ENCODE measurements around the gene MCAT. TPM values are rescaled to one million over a fixed set of nuclear protein-coding genes. Genes with fewer than 3 reads are reported as not detected.

MCAT gene
- total and polyA plus RNA-seq, 2 donors (not counting 1 experiment from before 2014, with no cell fraction given) = 8.4 to 10.1 TPM

DNA sequence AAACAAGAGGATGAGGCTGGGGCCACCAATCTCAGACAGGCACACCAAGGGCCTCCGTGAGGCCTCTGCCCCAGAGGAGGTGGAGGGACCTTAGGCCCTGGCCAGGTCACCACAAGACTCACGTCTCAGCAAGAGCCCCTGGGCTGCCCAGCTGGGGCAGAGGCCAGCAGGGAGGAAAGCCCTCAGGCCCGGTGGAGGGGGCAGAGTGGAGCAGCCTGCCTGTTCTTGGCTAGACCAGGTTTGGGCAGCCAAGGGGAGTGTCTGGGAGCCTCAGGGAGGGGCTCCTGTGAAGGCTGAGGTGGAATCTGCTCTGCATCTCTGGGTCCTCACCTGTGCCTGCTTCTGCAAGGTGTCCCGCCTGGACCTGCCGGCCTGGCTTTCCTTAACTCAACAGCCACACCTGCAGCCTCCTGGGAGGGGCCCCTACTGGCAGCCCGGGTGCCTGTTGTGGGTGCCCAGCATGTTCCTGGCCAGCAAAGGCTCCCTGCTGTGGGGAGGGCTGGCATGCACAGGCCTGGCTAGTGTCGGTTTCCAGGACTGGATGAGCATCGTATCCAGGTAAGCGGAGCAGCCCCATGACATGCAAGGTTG, 31.8 kb upstream of the MCAT start:
- Histone ChIP-seq H4K20me1 (ENCODE audit: control insufficient read depth, insufficient read depth, low read length, poor library complexity, severe bottlenecking) (no peaks in the 10 kb centered on the region), H3K9ac (ENCODE audit: low read length) (no peak overlapping the region), H2AFZ (ENCODE audit: insufficient read depth, low read depth, low read length, poor library complexity, severe bottlenecking) (no peak overlapping the region), H3K36me3 (replicated peaks in 1 of 2; ENCODE audit: control extremely low read depth in 1 of 2, control insufficient read depth in 1 of 2, extremely low read depth in 1 of 2, insufficient read depth in 2 of 2, low read length in 1 of 2) (peaks cover 0 to 50% of the 10 kb centered on the region in 2 experiments), H3K79me2 (ENCODE audit: control insufficient read depth, insufficient read depth, low read length) (peaks cover under 1% of the 10 kb centered on the region), H3K27ac (ENCODE audit: low read length in 2 of 2) (no peak overlapping the region), H3K4me2 (replicated peaks; ENCODE audit: low read depth, low read length, poor library complexity, severe bottlenecking) (no peak overlapping the region), H3K9me3 (ENCODE audit: control extremely low read depth in 1 of 3, control insufficient read depth in 2 of 3, insufficient read depth in 1 of 3, low read length in 2 of 3) (no peaks in the 10 kb centered on the region), H3K4me1 (ENCODE audit: control insufficient read depth in 2 of 2, insufficient read depth in 2 of 2, low read length in 2 of 2) (no peaks in the 10 kb centered on the region), H3K4me3 (ENCODE audit: control extremely low read depth in 1 of 5, extremely low read depth in 1 of 5, insufficient read depth in 1 of 5, low read depth in 2 of 5, low read length in 4 of 5) (no peak overlapping the region), H3K27me3 (replicated peaks in 1 of 4; ENCODE audit: control extremely low read depth in 1 of 4, control insufficient read depth in 3 of 4, insufficient read depth in 4 of 4, low read length in 3 of 4) (no peaks in the 10 kb centered on the region)
- no peak overlapping the region for H3K27ac Mint-ChIP-seq
- ChIA-PET POLR2A (interaction anchor here (0.5 kb wide), 1 partner anchor 28 kb away, joined by 5 read pairs; no protein-coding TSS in a partner anchor), CTCF (no interaction called here)
- 91% methylated on average over 9 of the region's 9 CpGs for WGBS (ENCODE audit: insufficient coverage)
- intact Hi-C loops (cut with micrococcal nuclease) = no loop called here
- no peak for TF ChIP-seq EZH2 (IDR thresholded peaks at IDR 0.05; ENCODE audit: borderline replicate concordance, insufficient read depth, low read depth, low read length, poor library complexity, severe bottlenecking)
- no peaks in the 10 kb centered on the region for H3K27me3 Mint-ChIP-seq
- H3K4me3 Mint-ChIP-seq = no peak overlapping the region
- H3K9me3 Mint-ChIP-seq (ENCODE audit: insufficient read depth) = no peaks in the 10 kb centered on the region
- ATAC-seq (ENCODE audit: low read depth) (no peak), DNase-seq (no peak)
- H3K4me1 Mint-ChIP-seq = no peaks in the 10 kb centered on the region

DNA sequence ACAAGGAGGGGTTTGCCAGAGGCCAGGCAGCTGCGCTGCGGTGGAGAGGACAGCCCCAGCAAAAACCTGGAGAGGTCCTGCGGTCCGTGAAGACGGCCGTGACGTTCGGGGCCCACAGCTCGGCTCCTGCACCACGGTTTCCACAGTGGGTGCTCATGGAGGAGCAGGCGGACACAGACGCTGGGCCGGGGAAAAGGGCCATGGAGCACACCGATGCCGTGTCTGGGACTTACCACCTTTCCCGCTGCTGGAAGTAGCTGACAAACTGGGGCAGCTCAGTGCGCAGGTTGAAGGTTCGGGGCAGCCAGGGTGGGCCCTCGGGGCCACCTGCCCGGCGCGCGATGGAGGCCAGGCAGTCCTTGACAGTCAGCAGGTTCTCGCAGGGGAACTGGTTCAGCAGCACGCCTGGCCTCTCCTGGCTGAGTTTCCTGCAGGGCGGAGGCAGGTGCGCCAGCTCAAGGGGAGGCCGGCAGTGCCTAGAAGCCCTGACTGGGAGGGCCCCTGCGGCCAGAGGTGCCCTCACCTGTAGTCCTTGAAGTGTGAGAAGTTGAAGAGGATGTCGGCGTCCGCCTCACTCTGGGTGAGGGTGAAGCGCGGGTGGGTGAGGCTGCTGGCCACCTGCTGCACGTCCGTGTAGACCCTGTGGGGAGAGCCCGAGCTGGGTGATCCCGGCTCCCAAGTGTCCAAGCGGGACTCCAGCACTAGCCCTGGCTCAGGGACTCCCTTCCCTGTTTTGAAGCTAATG, 30.9 kb upstream of the MCAT start:
- Mint-ChIP-seq H3K27ac (no peak overlapping the region), H3K4me1 (no peaks in the 10 kb centered on the region), H3K9me3 (ENCODE audit: insufficient read depth) (no peaks in the 10 kb centered on the region), H3K4me3 (no peak overlapping the region), H3K27me3 (no peaks in the 10 kb centered on the region)
- Histone ChIP-seq H2AFZ (ENCODE audit: insufficient read depth, low read depth, low read length, poor library complexity, severe bottlenecking) (no peak overlapping the region), H3K9ac (ENCODE audit: low read length) (no peak overlapping the region), H4K20me1 (ENCODE audit: control insufficient read depth, insufficient read depth, low read length, poor library complexity, severe bottlenecking) (no peaks in the 10 kb centered on the region), H3K4me3 (ENCODE audit: control extremely low read depth in 1 of 5, extremely low read depth in 1 of 5, insufficient read depth in 1 of 5, low read depth in 2 of 5, low read length in 4 of 5) (no peak overlapping the region), H3K4me2 (replicated peaks; ENCODE audit: low read depth, low read length, poor library complexity, severe bottlenecking) (no peak overlapping the region), H3K9me3 (ENCODE audit: control extremely low read depth in 1 of 3, control insufficient read depth in 2 of 3, insufficient read depth in 1 of 3, low read length in 2 of 3) (no peaks in the 10 kb centered on the region), H3K79me2 (ENCODE audit: control insufficient read depth, insufficient read depth, low read length) (no peaks in the 10 kb centered on the region), H3K4me1 (ENCODE audit: control insufficient read depth in 2 of 2, insufficient read depth in 2 of 2, low read length in 2 of 2) (no peaks in the 10 kb centered on the region), H3K27ac (ENCODE audit: low read length in 2 of 2) (no peak overlapping the region), H3K36me3 (replicated peaks in 1 of 2; ENCODE audit: control extremely low read depth in 1 of 2, control insufficient read depth in 1 of 2, extremely low read depth in 1 of 2, insufficient read depth in 2 of 2, low read length in 1 of 2) (peaks cover 0 to 47% of the 10 kb centered on the region in 2 experiments), H3K27me3 (replicated peaks in 1 of 4; ENCODE audit: control extremely low read depth in 1 of 4, control insufficient read depth in 3 of 4, insufficient read depth in 4 of 4, low read length in 3 of 4) (no peaks in the 10 kb centered on the region)
- ATAC-seq (ENCODE audit: low read depth) (no peak), DNase-seq (no peak)
- POLR2A ChIA-PET = interaction anchor here (0.5 kb wide), 1 partner anchor 27 kb away, joined by 5 read pairs; no protein-coding TSS in a partner anchor
- CTCF ChIA-PET = interaction anchor here (0.5 kb wide), 1 partner anchor 913 kb away, joined by 3 read pairs; no protein-coding TSS in a partner anchor
- no peak for TF ChIP-seq EZH2 (IDR thresholded peaks at IDR 0.05; ENCODE audit: borderline replicate concordance, insufficient read depth, low read depth, low read length, poor library complexity, severe bottlenecking)
- TF ChIP-seq, protein P1, sequence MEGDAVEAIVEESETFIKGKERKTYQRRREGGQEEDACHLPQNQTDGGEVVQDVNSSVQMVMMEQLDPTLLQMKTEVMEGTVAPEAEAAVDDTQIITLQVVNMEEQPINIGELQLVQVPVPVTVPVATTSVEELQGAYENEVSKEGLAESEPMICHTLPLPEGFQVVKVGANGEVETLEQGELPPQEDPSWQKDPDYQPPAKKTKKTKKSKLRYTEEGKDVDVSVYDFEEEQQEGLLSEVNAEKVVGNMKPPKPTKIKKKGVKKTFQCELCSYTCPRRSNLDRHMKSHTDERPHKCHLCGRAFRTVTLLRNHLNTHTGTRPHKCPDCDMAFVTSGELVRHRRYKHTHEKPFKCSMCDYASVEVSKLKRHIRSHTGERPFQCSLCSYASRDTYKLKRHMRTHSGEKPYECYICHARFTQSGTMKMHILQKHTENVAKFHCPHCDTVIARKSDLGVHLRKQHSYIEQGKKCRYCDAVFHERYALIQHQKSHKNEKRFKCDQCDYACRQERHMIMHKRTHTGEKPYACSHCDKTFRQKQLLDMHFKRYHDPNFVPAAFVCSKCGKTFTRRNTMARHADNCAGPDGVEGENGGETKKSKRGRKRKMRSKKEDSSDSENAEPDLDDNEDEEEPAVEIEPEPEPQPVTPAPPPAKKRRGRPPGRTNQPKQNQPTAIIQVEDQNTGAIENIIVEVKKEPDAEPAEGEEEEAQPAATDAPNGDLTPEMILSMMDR (IDR thresholded peaks at IDR 0.05) = no peak
- intact Hi-C loops (cut with micrococcal nuclease) = no loop called here
- 99% methylated on average over 39 of the region's 39 CpGs for WGBS (ENCODE audit: insufficient coverage)
